HG03066 (cell line): ENCODE results near the gene MAMSTR.

Experiments used
- ATAC-seq: cut with Tn5 transposase; IDR thresholded peaks from one replicate; pipeline ENCODE4 v1.9.1; 2021; ENCODE audit warnings: low read depth; ENCODE audit not compliant: unreplicated experiment

The MAMSTR gene

GRCh38 chr19:48669903-48670668, 49.4 kb downstream of the MAMSTR start:
- ATAC-seq: no peak

DNA sequence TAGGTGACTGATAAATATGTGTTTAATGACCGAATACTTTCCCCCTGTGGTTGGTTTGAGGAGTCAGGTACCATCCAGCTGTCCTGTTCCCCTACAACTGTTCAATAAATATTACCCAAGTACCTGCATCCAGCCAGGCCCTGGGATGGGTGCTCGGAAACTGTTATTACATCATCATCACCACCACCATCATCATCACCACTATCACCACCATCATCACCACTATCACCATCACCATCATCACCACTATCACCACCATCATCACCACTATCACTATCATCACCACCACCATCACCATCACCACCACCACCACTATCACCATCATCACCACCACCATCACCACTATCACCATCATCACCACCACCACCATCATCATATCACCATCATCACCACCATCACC, 50.8 kb downstream of the MAMSTR start:
- no peak for ATAC-seq

- no peak for ATAC-seq
Measured at GRCh38 chr19:48668332-48668731, 51.2 kb downstream of the MAMSTR start.

GRCh38 chr19:48665786-48666185, 53.7 kb downstream of the MAMSTR start:
- no peak for ATAC-seq

DNA sequence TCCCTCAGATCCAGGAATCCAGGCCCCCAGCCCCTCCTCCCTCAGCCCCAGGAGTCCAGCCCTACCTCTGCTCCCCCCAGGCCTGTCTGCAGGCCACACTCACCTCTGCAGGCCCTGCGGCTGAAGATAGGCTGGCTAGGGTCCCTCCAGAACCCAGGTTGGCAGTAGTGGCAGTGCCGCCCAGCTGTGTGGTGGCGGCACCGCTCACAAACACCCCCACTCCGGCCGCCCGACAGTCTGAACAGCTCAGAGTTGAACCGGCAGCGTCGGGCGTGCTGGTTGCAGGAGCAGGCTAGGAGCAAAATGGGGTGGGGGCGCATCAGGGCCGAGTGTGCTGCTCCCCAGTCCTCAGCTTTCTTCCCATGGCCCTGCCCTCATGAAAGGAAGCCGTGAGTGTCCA, 55.0 kb downstream of the MAMSTR start:
- ATAC-seq: no peak

- ATAC-seq: no peak
Measured at GRCh38 chr19:48663667-48664066, 55.9 kb downstream of the MAMSTR start.
